Adrenal gland (tissue), 5 donors: ENCODE measurements around the gene SS18.

ENCODE experiments used
- POLR2A ChIP-seq, 2 donors: fragments of 450-650 bp; IDR thresholded peaks; one replicate each; pipeline ENCODE4 v1.6.1; 2017; ENCODE audit warnings: antibody characterized with exemption in 2 of 2, mild to moderate bottlenecking in 2 of 2, moderate library complexity in 1 of 2
- TF ChIP-seq, protein P1 (sequence below), 6 experiments: fragments of 450-650 bp in 4 of 6; fragments of 200-600 bp in 2 of 6; sonication (generic) in 1 of 6; IDR thresholded peaks; 1 replicate in 5 of 6; 2 replicates in 1 of 6; pipeline versions ENCODE4 v1.5.1 to v1.8.0; 2016 to 2021; ENCODE audit warnings: antibody characterized with exemption in 6 of 6, mild to moderate bottlenecking in 2 of 6, moderate library complexity in 1 of 6
- donor health status: DM: no; HTN: no; CAD: no.

DNA sequence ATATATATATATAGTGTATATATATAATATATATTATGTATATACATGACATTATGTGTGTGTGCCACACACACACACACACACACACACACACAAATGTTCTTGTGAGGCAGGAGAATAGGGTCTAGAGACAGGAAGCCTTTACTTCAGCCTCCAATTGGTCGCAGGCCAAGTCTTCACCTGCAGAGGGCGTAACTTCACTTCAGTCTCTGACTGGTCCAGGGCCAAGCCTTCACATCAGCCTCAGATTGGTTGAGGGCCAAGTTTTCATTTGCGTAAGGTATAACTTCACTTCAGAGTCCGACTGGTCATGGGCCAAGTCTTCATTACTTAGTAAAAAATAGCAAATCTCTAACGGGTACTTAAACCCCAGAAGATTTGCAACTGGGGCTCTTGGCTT, 13.2 kb upstream of the SS18 start:
- TF ChIP-seq, protein P1, sequence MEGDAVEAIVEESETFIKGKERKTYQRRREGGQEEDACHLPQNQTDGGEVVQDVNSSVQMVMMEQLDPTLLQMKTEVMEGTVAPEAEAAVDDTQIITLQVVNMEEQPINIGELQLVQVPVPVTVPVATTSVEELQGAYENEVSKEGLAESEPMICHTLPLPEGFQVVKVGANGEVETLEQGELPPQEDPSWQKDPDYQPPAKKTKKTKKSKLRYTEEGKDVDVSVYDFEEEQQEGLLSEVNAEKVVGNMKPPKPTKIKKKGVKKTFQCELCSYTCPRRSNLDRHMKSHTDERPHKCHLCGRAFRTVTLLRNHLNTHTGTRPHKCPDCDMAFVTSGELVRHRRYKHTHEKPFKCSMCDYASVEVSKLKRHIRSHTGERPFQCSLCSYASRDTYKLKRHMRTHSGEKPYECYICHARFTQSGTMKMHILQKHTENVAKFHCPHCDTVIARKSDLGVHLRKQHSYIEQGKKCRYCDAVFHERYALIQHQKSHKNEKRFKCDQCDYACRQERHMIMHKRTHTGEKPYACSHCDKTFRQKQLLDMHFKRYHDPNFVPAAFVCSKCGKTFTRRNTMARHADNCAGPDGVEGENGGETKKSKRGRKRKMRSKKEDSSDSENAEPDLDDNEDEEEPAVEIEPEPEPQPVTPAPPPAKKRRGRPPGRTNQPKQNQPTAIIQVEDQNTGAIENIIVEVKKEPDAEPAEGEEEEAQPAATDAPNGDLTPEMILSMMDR (IDR thresholded peaks at IDR 0.05): no peak
- TF ChIP-seq POLR2A (IDR thresholded peaks at IDR 0.05): no peak
